AG20443 (cell line): Measurements from ENCODE around the gene HSPA8.
A peak's percentile ranks its signal among the peaks of the same experiment; 100 is the strongest.
"Not testable (repeated sequence)": the region's sequence is repeated elsewhere in the genome, so short reads cannot be mapped to it uniquely, and the experiment has no call there.

Experiments
- DNase-seq: peaks from one replicate; pipeline ENCODE4 v3.0.0; 2012; ENCODE audit warnings: low spot score, mixed read lengths

HSPA8 gene

DNA sequence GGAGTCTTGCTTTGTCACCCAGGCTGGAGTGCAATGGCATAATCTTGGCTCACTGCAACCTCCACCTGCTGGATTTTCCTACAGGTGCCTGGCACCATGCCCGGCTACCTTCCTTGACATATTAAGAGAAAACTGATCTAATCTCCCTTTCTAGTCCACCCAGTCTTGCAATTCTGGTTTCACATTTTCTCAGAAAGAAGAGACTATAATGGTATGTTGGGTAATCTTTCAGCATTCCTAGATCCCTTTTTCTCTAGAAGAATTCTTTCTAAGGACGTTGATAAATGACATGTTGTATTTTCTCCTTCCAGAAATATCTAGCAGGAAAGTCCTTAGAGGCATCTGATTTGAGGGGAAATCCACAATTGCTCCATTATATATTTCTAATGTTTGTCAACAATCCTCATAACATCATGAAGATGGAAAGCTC is 10.4 kb upstream of the HSPA8 start:
- no peak for DNase-seq

DNA sequence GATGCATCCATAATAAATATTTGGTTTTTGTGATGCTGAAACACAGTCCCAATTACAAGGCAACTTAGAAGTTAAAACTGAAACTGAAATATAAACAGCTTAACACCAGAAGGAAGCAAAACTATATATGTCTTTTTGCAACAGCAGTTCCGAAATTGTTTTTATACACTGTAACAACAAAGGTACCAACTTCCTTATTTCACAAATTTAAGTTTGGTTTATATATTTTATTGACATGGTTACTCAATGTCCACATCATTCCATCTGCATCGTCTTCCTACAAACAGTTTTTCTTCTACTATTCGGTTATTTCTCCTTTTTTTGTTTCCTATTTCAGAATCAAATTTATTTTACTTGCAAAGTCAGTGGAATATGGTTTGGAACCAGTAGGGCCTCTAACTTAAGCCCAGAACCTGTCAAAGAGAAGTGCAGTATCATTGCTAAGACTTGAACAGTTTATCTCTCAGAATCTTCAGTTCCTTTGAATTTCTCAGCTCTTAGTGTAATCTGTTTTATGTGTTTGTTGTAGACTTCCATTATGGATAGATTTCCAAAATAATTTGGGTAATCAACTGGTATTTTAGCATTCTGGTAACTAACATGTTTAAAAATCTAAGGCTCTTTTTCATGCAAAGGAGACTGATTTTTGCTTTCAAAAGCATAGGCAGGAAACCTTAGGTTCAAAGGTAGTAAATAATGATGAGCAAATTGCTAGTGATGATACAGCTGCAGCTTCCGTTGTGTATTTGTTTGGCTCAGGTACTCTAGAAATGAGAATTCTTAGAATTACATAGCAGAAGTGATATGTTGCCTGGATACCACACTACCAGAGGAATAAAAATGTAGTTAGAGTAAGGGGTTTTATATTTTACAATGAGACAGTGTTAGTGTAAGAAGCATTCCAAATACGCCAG is 8.2 kb upstream of the HSPA8 start:
- no peak for DNase-seq

DNA sequence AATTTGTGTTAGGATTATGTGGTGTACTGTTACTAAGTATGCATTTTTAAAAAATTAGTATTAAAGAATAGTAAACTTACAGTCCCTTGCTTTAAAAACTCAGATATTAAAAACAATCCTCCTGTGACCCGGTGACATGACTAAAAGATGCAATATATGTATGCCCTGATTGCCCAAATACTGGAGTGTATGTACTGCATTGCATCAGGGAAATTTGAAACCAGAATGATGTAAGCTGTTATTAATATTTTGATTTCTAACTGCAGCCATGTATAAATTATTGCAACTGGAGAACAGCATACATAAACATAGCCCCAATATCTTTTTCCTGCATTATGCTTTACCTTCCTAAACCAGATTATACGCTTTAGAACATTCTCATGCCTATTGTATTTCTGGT is 3.7 kb upstream of the HSPA8 start:
- DNase-seq = no peak

DNA sequence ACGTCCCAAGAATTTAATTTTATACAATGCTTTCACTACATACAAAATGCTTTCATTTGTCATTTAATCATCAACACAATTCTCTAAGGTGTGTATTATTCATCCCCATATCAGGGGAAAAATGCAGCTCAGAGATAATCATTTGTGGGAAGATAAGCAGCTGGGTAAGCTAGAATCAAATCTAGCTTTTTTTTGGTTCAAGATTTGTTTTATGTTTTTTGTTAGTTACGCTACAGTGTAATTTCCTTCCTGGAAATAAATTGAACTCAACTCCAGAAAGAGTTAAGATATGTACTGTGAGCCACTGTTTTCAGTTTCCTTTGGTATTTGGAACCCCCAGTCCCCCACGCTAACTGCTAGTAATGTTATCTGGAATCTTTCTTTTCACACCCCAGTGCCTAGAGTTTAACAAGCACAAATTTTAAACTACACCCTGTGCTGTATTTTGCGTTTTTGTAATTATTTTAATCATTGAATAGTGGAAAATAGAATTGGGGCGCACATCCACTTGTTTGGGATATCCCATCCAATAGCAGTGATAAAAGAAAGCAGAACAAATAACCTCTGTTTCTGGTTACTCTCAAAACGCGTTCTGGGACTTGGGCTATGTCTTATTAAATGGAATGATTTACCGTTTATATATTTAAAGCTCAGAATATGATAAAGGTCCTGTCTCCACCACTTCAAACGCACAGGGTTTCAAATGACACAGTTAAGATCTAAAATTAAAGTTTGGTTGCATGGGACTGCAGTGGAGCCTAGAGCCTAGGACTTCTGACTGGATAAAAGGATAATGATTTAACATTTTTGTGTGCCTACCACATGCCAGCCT is 2.1 kb upstream of the HSPA8 start:
- DNase-seq = no peak

DNA sequence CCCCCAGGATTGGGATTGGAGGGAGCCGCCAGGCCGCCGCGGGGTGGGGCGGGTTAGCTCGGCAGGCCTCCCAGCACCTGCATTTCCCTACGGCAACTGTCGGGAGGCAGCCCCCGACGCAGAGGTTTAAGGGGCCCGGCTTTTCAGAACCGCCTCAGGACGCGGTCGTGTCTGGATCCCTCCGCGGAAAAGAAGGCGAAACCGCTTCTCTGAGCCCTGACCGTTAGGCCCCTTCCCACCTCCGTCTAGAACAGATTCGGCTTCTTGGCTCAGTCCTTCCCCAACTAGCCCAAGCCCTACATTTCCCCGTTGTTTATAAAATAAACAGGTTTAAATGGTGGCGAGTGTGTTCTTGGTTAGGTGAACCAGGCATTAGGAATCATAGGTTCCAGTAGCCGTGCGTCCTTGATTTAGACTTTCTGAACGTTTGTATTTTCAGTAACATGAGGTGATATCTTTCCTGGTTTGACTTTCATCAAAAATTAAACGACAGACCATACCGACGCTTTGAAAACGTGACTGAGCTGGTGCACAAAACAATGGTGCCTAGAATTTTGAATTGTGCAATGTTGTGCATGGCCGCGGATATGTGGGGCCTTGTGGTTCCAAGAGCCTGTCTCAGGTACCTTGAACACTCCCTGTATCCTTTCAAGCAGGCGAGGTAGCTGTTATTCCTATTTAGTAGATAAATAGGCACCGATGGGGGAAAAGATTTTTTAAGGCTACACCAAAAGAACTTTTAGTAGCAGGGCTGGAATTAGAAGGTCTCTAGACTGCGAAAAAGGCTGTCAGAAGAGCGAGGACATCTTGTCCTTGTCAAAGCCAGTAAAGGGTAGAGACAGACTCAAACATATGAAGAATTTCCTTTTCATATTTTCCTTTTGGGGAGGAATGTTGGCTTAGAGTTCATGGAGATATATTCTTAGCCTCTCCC is 1.2 kb upstream of the HSPA8 start:
- DNase-seq = peak; percentile 56

DNA sequence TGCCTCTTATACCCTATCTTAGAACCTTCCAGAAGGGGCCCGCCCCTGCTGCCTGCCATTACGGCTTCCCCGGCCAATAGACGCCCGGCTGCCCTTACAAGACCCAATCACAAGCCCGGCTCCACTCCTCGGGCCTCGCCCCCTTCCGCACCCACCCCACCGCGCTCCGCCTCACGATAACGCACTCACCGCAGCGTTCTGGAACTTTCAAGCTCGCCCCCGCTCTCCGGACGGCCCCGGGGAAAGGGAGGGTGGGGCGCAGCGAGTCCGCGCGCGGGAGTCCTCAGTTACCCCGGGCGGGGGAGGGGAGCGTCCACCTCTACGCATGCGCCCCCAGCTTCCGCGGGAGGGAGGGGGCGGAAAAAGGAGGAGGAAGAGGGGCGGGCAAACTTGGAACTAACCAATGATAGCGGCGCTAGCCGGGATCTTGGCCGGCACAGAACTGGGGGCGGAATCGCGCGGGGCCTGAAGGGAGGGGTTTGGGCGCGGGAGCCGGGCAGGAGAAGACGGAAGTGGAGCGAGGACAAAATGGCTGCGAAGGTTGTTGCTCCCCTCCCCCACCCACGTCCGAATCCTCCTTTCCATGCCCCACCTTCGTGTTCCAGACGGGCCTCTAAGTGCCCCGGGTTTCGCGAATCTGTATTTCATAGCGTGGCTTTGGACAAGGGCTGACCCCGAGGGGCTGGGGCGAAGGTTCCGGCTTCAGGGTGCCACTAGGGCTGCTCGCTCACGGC is 389 bp upstream of the HSPA8 start:
- peak; percentile 96 for DNase-seq

DNA sequence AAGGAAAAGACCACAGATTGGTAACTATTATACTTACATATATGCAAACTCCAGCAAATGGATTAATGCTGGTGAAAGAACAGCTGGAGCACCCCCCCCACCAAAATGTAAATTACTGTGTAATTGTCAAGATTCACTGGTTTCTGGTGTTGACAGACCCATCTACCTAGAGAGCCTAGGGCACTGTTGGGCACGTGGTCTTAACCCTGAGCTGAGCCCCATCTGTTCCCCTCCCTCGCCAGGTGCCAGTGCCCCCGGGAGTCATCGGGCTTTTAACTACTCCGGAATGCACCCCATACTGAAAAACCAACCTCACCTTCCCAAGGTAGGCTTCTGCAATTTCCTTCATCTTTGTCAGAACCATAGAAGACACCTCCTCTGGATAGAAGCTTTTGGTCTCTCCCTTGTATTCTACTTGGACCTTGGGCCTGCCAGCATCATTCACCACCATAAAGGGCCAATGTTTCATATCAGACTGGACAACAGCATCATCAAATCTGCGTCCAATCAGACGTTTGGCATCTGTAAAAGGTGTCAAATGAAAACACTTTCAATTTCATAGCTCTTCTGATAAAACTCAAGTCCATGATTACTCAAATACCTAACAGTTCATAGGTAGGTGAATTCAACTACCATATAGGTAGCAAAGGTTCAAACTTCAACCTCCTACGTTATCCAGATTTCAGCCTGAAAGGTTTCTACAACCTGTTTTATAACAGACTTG is 1.5 kb downstream of the HSPA8 start:
- DNase-seq = no peak

DNA sequence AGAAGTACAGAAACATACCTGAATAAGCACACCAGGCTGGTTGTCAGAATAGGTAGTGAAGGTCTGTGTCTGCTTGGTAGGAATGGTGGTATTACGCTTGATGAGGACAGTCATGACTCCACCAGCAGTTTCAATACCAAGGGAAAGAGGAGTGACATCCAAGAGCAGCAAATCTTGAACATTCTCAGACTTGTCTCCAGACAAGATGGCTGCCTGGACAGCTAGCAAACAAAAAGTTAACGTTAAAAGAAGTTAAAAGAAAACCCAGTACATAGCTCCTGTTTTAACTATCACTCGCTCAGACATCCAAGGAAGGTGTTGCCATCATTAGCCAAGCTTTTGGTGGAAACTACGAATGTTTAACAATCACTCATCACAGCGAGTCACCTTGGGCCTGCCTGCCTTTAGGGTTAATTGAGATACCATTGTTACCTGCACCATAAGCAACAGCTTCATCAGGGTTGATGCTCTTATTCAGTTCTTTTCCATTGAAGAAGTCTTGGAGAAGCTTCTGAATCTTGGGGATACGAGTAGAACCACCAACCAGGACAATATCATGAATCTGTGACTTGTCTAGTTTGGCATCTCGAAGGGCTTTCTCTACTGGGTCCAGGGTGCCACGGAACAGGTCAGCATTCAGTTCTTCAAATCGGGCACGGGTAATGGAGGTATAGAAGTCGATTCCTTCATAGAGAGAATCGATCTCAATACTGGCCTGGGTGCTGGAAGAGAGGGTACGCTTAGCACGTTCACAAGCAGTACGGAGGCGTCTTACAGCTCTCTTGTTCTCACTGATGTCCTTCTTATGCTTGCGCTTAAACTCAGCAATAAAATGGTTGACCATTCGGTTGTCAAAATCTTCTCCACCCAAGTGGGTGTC is 2.7 kb downstream of the HSPA8 start:
- not testable (repeated sequence) for DNase-seq

DNA sequence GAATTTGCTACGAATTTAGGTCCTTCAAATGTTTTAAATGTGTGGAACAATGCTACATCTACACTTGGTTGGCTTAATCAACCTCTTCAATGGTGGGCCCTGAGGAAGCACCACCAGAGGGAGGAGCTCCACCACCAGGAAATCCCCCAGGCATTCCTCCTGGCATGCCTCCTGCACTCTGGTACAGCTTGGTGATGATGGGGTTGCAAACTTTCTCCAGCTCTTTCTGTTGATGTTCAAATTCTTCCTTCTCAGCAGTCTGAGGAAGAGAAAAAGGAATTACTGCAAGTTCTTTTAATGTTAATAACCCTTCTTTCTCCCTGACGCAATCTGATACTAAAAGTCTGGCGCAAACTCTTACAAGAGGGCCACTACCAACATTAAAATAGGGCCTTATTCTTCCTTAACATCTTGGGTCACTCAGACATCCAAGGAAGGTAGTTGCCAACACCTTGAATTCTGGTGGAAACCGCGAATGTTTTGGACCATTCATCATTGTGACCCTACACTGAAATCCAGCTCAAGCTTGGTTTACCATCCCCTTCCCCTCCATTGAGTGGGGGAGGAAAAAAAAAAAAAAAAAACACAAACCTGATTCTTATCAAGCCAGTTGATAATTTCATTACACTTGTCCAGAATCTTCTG is 4.2 kb downstream of the HSPA8 start:
- DNase-seq = no peak

DNA sequence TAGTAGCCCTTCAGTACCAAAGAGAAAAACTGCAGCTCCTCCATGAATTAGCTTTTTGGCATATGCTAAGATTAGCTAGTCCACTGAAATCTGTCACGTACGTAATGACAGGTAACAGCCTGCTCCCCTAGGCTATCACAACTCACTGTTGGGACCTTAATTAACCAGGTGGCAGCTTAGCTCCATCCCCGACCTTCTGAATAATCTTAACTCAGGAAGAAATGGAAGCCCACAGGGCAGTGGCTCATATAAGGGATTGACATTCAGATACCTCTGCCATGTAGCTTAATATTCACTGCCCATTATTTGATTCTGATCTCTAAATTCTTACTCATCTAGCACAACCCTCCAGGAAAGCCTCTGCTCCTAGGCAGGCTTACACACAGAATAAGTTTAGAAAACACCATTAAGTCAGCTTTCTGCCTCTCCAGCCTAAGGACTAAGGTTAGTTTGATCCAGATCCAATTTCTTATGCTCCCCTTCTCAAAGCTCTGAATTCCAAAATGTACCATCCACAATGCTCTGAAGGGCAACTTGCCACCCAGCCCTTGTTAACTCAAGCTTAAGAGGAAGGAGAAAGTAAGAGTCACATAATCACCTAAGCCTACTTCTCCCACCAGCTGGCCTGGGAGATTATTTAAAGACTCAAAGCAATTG is 5.0 kb downstream of the HSPA8 start:
- DNase-seq = no peak

DNA sequence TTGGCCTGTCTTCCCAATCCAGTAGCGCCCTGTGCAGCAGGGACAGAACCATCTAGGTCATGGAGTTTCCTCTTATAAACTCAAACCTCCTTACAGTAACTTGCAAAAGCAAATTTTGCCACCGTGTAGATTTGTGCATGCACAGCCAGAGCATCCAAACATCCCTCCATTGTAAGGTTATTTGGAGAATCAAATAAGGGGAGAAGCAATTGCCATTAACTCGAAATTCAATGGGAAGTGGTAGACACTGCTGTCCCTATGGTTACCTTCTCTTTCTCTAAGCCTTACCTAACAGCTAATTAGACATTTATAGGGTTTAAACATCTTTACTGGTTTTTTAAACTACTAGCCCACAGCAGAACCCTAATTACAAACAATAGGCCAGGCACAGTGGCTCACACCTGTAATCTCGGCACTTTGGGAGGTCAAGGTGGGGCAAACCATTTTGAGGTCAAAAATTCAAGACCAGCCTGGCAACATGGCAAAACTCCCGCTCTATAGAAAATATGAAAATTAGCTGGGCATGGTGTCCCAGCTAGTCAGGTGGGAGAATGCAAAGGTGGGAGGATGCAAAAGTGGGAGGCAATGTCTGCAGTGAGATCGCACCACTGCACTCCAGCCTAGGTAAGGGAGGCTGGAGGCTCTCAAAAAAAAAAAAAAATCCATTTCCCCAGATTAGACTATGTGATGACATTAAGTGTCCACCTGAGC is 6.6 kb downstream of the HSPA8 start:
- DNase-seq = no peak

DNA sequence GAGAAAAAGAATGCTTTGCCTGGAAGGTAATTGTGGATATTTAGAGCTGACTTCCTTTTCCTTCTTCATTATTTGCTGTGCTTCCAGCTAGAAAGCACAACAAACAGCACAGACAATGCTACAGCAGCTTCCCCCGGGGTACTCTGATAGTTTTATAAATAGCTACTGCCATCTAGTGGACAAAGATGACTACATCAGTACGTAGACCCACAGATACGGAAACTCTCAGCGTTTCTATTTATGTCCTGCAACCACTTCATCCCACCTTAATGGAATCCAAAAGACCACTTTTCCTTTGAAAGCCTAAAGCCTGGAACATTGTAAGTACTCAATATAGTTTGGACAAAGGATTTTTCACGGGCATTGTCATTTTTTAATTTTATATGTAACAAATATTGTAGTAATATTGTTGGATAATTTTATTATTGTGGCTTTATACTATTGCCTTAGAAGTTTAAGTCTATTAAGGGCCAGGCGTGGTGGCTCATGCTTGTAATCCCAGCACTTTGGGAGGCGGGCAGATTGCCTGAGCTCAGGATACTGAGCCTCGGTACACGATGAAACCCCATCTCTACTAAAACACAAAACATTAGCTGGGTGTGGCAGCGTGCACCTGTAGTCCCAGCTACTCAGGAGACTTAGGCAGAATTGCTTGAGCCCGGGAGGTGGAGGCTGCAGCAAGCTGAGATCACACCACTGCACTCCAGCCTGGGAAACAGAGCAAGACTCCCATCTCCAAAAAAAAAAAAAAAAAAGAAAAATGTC is 7.5 kb downstream of the HSPA8 start:
- peak; percentile 79 for DNase-seq

DNA sequence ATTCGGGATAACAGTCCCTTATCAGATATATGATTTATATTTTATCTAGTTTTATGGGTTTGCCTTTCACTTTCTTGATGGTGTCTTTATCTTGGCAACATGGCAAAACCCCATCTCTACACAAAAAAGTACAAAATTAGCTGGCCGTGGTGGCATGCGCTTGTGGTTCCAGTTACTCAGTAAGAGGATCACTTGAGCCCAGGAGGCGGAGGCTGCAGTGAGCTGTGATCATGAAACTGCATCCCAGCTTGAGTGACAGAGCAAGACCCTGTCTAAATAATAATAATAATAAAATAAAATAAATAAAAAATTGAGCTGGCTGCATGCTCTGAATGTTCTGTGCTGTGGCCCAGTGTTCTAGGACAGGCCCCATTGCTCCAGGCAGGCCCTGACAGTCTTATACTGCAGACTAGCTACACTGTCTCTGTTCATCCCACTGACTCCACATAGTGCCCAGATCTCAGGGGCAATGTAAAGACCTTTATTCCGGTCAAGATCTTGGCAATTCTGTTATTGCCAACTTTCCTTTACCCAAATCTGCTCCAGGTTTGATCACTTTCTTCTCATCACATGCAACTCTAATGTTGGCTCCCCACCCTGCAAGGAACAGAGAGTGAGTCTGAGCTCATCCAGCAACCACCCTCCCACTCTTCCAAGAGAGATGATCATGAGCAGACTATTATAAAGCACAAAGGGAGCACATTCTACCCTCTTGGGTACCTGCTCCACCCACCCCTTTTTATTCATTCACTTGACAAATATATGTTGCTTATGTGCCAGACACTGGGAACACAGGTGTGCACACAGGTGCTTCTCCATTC is 8.8 kb downstream of the HSPA8 start:
- DNase-seq = no peak

DNA sequence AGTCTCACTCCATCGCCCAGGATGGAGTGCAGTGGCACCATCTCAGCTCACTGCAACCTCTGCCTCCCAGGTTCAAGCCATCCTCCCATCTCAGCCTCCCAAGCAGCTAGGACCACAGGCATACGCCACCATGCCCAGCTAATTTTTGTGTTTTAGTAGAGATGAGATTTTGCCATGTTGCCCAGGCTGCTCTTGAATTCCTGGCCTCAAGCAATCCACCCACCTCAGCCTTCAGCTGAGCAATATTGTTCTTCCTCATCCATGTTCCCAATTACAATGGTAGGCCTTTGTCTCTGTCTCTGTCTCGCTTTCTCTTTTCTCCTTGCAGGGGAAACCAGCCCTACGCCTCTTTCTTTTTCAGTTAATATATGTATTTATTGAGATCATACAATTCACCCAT is 10.3 kb downstream of the HSPA8 start:
- no peak for DNase-seq

DNA sequence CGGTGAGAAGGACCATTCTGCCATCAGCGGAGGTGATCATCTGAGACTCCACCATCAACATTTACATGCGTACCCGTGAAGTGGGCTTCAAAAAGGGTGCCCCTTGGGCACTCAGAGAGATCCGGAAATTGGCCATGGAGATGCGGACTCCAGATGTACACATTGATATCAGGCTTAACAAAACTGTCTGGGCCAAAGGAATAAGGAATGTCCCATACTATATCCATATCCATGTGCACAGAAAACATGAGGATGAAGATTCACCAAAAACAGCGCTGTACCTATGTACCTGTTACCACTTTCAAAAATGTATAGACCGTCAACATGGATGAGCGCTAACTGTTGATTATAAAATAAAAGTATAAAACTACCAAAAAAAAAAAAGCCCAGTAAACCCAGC is 10.8 kb downstream of the HSPA8 start:
- no peak for DNase-seq

DNA sequence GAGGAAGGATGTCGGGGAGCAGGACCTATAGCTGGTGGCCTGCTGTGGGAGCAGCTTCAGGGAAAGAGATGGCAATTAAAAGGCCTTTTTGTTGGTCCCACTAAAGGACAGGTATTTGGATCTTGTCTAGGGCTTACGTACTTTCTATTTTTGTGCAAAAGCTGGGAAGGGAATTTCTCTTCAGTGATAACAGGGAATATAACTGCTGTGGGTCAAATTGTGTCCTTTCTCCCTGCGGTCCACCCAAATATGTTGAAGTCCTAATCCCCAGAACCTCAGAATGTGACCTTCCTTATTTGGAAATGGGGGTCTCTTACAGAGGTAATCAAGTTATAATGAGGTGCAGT is 14.0 kb downstream of the HSPA8 start:
- DNase-seq = no peak
